HepG2 (cell line): Measurements from ENCODE around the gene RXFP1.

ENCODE experiments used
- EZH2 ChIP-seq: conservative IDR thresholded peaks from 2 replicates; pipeline ENCODE4 v1.6.1; 2012; ENCODE audit warnings: mild to moderate bottlenecking, low read depth, low read length, moderate library complexity
- MXI1 ChIP-seq: IDR thresholded peaks from 3 replicates; pipeline ENCODE4 v1.6.1; 2012; ENCODE audit warnings: low read depth, low read length, inconsistent platforms, borderline replicate concordance
- POLR2A ChIP-seq, 2 experiments: IDR thresholded peaks; 2 replicates each; pipeline ENCODE4 v1.6.1; 2011; ENCODE audit warnings: low read depth in 2 of 2, low read length in 2 of 2, mild to moderate bottlenecking in 1 of 2, moderate library complexity in 1 of 2; ENCODE audit not compliant: insufficient read depth in 1 of 2
- RXRA ChIP-seq: sonication (generic); formaldehyde crosslinking; IDR thresholded peaks from 2 replicates; pipeline ENCODE4 v1.5.1; 2020; ENCODE audit warnings: missing genetic modification reagents
- SIN3A ChIP-seq: IDR thresholded peaks from 2 replicates; pipeline ENCODE4 v1.6.1; 2011; ENCODE audit warnings: low read depth, mild to moderate bottlenecking, control low read depth, low read length, borderline replicate concordance
- TF ChIP-seq, protein P1 (sequence below): sonication (generic); formaldehyde crosslinking; IDR thresholded peaks from 2 replicates; pipeline ENCODE4 v1.5.0; 2020; ENCODE audit warnings: mild to moderate bottlenecking, missing genetic modification reagents, moderate library complexity
- TF ChIP-seq, protein P2 (sequence below): fragments of 450-650 bp; IDR thresholded peaks from 2 replicates; pipeline ENCODE4 v1.6.1; 2016
- TF ChIP-seq, protein P3 (sequence below): sonication (generic); formaldehyde crosslinking; IDR thresholded peaks from 2 replicates; pipeline ENCODE4 v1.4.0; 2020; ENCODE audit warnings: missing genetic modification reagents, borderline replicate concordance
- TF ChIP-seq, protein P4 (sequence below), 2 experiments: fragments of 450-650 bp in 1 of 2; sonication (generic) in 1 of 2; formaldehyde crosslinking in 1 of 2; IDR thresholded peaks; 2 replicates each; pipeline versions ENCODE4 v1.6.1 to v1.8.0; 2016 to 2022; ENCODE audit warnings: antibody characterized with exemption in 1 of 2, mild to moderate bottlenecking in 1 of 2, missing genetic modification reagents in 1 of 2

DNA sequence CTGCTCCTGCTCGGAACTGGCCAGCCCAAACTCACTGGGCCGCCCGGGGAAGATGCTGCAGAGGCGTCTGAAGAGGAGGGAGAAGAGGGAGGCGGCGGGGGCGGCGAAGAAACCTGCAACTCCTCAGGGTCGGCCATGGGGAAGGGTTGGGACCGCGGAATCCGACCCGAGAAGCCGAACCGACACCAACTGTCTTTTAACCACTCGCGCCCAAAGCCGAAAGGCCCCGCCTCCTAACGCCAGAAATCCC, 149.9 kb downstream of the RXFP1 start, which contains the start of gene C4orf46:
- TF ChIP-seq, protein P1, sequence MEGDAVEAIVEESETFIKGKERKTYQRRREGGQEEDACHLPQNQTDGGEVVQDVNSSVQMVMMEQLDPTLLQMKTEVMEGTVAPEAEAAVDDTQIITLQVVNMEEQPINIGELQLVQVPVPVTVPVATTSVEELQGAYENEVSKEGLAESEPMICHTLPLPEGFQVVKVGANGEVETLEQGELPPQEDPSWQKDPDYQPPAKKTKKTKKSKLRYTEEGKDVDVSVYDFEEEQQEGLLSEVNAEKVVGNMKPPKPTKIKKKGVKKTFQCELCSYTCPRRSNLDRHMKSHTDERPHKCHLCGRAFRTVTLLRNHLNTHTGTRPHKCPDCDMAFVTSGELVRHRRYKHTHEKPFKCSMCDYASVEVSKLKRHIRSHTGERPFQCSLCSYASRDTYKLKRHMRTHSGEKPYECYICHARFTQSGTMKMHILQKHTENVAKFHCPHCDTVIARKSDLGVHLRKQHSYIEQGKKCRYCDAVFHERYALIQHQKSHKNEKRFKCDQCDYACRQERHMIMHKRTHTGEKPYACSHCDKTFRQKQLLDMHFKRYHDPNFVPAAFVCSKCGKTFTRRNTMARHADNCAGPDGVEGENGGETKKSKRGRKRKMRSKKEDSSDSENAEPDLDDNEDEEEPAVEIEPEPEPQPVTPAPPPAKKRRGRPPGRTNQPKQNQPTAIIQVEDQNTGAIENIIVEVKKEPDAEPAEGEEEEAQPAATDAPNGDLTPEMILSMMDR (CRISPR knock-in tag) = no peak
- TF ChIP-seq, protein P2, sequence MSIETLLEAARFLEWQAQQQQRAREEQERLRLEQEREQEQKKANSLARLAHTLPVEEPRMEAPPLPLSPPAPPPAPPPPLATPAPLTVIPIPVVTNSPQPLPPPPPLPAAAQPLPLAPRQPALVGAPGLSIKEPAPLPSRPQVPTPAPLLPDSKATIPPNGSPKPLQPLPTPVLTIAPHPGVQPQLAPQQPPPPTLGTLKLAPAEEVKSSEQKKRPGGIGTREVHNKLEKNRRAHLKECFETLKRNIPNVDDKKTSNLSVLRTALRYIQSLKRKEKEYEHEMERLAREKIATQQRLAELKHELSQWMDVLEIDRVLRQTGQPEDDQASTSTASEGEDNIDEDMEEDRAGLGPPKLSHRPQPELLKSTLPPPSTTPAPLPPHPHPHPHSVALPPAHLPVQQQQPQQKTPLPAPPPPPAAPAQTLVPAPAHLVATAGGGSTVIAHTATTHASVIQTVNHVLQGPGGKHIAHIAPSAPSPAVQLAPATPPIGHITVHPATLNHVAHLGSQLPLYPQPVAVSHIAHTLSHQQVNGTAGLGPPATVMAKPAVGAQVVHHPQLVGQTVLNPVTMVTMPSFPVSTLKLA = no peak
- peak; percentile 47 to 55; a peak in 3 of 4 replicates for TF ChIP-seq POLR2A (IDR thresholded peaks at IDR 0.05; ENCODE audit: insufficient read depth in 1 of 2, low read depth in 2 of 2, low read length in 2 of 2)
- TF ChIP-seq, protein P3, sequence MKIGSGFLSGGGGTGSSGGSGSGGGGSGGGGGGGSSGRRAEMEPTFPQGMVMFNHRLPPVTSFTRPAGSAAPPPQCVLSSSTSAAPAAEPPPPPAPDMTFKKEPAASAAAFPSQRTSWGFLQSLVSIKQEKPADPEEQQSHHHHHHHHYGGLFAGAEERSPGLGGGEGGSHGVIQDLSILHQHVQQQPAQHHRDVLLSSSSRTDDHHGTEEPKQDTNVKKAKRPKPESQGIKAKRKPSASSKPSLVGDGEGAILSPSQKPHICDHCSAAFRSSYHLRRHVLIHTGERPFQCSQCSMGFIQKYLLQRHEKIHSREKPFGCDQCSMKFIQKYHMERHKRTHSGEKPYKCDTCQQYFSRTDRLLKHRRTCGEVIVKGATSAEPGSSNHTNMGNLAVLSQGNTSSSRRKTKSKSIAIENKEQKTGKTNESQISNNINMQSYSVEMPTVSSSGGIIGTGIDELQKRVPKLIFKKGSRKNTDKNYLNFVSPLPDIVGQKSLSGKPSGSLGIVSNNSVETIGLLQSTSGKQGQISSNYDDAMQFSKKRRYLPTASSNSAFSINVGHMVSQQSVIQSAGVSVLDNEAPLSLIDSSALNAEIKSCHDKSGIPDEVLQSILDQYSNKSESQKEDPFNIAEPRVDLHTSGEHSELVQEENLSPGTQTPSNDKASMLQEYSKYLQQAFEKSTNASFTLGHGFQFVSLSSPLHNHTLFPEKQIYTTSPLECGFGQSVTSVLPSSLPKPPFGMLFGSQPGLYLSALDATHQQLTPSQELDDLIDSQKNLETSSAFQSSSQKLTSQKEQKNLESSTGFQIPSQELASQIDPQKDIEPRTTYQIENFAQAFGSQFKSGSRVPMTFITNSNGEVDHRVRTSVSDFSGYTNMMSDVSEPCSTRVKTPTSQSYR = no peak
- TF ChIP-seq, protein P4, sequence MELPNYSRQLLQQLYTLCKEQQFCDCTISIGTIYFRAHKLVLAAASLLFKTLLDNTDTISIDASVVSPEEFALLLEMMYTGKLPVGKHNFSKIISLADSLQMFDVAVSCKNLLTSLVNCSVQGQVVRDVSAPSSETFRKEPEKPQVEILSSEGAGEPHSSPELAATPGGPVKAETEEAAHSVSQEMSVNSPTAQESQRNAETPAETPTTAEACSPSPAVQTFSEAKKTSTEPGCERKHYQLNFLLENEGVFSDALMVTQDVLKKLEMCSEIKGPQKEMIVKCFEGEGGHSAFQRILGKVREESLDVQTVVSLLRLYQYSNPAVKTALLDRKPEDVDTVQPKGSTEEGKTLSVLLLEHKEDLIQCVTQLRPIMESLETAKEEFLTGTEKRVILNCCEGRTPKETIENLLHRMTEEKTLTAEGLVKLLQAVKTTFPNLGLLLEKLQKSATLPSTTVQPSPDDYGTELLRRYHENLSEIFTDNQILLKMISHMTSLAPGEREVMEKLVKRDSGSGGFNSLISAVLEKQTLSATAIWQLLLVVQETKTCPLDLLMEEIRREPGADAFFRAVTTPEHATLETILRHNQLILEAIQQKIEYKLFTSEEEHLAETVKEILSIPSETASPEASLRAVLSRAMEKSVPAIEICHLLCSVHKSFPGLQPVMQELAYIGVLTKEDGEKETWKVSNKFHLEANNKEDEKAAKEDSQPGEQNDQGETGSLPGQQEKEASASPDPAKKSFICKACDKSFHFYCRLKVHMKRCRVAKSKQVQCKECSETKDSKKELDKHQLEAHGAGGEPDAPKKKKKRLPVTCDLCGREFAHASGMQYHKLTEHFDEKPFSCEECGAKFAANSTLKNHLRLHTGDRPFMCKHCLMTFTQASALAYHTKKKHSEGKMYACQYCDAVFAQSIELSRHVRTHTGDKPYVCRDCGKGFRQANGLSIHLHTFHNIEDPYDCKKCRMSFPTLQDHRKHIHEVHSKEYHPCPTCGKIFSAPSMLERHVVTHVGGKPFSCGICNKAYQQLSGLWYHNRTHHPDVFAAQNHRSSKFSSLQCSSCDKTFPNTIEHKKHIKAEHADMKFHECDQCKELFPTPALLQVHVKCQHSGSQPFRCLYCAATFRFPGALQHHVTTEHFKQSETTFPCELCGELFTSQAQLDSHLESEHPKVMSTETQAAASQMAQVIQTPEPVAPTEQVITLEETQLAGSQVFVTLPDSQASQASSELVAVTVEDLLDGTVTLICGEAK (IDR thresholded peaks at IDR 0.05) = no peak
- TF ChIP-seq, protein P4 (CRISPR knock-in tag; IDR thresholded peaks at IDR 0.05) = no peak
- no peak for TF ChIP-seq EZH2
- no peak for TF ChIP-seq MXI1
- peak; percentile 95; the same call in 1 of the 2 replicates for TF ChIP-seq SIN3A
- TF ChIP-seq RXRA (CRISPR knock-in tag) = no peak
